ENCODE measurements around the gene LATS2.

Gene LATS2

DNA sequence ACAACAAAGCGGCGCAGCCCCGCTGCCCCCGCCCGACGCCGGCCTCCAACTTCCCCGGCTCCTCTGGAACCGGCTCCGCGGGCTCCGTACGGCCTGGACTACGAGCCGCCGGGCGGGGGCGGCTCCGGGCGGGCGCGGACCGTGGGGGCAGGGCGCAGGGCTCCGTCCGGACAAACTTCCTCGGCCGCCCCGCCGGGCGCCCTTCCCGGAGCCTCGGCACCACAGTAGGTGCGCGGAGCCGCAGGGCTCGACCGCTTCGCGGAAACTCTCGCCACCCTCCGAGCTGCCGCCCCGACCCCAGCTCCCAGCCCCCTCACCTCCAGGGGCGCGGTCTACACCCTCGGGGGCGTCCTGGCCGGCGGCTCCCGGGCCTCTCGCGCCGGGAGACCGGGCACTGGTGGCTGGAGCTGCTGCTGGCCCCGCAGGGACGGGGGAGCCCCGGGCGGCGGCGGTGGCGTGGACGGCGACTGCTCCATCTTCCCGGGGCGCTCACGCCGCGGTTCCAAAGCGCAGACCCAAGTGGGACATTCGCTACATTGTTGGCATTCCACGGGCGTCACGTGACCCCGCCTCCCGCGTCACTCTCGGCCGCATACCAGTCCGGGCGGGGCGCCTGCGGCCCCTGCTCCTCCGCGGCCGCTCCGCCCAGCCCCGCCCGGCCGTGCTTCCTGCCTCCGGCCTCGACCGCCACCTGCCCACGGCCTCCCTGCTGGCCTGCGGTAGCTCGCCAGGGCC lies at the start of gene LATS2:
Gene LATS2 (minus strand): TSS at position 558 of the 735 bp plus-strand sequence. CDS start 15,560 bp downstream, outside the sequence.
- peak; percentile 72 to 83 for DNase-seq

DNA sequence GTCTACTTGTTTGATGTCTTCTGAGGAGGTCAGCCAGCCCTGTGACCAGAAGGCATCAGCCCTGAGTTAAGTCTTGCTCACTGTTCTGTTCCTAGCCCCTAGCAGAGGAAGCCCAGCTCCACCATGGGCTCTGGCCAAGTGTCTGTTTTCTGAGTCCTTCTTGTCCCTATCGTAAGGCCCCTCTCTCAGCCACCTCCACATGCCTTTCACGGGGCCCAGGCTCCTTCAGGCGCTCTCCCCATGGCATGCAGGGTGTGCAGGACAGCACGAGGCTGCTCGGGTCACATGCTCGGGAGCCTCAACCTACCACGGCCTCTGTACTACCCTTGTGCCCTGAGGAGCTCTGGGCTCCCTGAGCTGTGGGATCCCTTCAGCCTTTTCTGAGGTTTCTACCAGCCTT lies 47.8 kb upstream of the LATS2 start:
- no peak for DNase-seq

DNA sequence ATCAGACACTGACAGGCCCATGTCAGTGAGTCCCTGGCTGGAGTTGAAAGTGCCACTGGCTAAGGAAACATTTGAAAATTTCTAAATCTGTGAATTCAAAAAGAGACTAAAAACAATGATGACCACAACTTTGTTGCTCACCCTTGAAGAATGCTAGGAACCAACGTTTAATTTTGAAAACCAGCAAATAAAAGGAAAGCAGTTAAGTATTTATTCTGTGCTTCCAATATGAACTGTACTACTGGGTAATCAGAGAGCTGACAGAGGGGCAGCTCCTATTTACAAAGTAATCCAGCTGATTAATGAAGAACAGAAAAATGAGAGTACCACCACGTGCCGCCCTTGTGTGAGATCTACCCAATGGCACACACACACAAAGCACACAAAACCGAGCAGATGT lies 44.7 kb upstream of the LATS2 start:
- DNase-seq: no peak

DNA sequence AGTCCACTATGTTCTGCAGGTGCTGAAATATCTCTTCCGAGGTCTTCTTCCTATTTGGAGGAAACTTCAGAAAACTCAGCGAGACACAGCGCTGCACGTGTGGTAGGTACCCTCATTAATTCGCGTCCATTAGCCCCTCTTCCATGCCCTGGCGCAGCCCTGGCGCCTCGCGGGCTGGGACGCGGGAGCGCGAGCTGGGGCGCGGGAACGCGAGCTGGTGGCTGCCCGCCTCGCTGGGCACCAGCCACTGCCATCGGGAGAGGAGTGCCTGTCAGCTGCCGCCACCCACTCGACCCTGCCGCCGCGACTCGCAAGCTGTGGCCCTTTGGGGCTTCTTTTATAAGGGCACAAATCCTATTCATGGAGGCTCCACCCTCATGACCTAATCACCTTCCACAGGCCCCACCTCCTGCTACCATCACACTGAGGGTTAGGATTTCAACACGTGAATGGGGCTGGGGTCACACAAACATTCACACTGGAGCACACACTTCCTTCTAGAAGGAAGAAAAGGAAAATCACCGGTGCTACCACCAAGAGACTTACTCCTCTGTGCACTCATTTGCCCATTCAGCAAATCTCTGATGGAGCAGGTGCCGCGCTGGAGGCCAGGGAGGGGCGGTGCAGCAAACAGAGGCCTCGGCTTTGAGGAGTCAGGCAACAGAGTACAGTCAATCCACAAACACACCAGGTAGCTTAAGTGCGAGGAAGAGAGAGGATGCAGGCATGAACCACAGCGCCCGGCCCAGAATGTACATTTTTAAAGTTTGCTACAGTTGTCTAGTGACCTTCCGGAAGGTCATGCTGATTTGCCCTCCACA lies 43.0 kb upstream of the LATS2 start:
- DNase-seq: no peak

DNA sequence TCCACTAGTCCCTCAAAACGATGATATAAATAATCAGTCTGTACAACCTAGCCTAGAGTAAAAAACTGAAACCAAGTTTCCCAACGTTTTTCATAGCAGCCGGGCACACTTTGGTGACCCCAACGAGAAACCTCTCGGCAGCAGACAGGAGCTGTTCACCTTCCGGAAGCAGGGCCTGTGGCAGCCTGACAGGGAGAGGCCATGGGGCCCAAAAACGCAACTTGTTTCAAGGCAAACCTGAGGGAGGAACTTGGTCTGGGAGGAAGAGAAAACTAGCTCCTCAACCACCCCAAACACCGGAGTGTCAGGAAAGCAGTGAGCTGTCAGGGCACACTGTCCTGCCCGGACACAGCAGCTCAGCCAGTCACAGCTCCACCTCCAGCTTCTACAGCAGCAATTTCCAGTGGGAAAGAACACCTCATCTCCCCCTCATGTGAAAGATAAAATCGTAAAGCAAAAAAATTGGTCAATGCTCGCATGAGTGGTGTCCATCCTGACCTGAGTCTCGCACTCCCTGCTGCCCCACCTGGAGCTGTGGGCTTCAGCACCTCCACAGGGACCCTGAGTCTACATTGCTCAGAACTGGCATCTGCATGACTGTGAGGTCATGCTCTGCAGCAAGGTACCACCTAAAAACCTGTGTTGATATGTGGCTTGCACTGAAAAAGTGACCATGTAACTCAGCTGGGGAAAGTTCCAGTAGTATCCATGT lies 40.6 kb upstream of the LATS2 start:
- DNase-seq: no peak

- no peak for DNase-seq
Measured at GRCh38 chr13:21100994-21101757, 39.8 kb upstream of the LATS2 start.

DNA sequence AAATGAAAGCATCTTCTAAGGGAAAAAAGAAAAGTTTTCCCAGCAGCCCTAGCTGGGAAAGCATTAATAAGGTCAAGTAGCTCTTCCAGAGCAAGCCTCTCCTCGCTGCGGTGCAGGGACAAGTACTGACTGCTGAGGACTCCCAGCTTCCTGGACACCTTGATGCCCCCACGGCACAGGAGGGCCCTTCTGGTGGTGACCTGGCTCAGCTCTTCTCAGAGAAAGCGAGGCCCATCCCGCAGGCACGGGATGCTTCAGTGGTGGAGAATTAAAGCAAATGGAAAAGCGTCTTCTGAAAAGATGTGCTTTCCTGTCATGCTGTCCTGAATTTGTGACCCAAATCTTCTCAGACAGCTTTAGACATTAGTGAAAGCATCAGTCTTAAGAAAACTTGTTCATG lies 38.8 kb upstream of the LATS2 start:
- DNase-seq: no peak

DNA sequence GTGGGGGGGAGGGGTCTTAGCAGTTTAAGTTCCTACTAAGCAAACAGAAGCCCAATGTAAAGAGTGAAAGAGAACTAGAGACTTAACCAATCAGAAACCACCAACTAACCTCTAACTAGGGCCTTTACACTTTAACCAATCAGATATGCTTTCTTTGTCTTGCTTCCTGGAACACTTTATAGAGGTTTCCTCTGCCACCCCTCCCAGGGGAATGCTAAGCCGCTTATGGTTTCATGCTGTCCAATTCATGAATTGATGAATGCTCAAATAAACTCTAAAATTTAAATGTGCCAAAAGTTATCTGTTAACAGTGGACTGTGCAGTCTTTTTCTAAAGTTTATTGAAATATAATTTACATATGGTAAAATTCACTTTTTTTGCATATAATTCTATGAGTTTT lies 33.9 kb upstream of the LATS2 start:
- no peak for DNase-seq

DNA sequence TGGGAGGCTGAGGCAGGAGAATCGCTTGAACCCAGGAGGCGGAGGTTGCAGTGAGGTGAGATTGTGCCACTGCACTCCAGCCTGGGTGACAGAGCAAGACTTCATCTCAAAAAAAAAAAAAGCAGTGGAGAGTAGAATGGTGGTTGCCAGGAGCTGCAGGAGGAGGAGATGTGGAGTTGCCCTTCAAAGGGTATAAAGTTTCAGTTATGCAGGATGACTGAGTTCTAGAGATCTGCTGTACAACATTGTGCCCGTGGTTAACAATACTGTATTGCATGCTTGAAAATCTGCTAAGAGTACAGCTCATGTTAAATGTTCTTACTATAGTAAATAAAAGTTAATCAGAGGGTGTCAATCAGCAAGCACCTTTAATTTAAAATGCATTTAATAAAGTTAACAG lies 28.4 kb upstream of the LATS2 start:
- no peak for DNase-seq

GRCh38 chr13:21088534-21088933 lies 27.1 kb upstream of the LATS2 start:
- DNase-seq: no peak

- no peak for DNase-seq
Measured at GRCh38 chr13:21086929-21087328, 25.5 kb upstream of the LATS2 start.

DNA sequence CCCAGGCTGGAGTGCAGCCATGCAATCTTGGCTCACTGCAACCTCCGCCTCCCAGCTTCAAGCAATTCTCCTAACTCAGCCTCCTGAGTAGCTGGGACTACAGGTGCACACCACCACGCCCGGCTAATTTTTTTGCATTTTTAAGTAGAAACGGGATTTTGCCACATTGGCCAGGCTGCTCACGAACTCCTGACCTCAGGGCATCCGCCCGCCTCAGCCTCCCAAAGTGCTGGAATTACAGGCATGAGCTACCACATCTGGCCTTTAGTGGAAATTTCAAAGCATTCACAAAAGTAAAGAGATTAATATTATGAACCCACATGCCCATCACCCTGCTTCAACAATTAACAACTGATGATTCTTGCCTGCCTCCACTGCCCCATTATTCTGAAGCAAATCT lies 20.5 kb upstream of the LATS2 start:
- no peak for DNase-seq

DNA sequence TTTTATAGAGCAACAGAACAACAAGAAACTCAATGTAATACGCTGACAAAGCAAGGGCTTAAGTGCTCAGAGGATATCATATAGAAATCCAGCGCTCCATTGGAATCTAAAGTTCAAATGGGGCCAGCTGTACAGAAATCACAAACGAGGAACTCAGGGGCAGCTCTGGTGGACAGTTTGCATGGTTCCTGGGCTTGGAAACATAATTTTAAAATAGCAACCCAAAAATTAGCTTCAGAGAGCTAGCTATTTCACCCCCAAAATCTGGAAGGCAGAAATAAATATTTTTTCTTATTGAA lies 19.2 kb upstream of the LATS2 start:
- DNase-seq: no peak

DNA sequence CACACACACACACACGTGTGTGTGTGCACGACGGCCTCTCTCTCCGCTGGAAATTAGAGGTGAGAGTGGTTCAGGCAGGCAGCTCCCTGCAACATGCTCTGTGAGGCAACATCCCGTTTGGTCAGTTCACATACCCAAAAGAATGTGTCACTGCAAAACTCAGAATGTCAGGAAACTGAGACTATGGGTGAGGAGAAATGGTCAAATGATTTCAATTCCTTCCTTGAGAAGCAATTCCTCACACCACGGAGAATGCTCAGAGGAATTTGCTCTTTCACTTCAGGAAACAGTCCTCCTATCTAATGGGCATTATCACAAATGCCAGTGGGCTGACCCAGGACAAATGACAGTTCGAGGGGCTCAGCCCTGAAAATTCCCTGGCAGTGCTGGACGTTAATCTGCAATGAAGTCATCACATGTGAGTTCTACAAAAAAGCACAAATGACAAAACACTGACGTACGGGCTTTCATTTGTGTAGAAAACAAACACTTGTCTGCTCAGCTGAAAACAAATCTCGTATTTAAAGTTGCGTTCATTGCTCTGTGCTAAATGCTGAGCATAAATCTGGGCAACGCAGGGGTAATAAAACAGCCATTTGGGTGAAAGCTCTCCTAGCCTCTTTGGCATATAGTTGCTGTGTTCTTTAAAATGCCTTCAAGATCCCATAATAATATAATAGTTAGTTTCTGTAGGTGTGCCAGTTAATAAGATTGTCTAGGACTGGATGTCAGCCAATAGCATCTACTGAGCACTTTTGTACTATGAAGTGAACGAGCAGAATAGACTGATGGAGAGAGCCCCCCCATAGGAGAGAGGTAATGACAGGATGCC lies 18.6 kb upstream of the LATS2 start:
- DNase-seq: no peak

DNA sequence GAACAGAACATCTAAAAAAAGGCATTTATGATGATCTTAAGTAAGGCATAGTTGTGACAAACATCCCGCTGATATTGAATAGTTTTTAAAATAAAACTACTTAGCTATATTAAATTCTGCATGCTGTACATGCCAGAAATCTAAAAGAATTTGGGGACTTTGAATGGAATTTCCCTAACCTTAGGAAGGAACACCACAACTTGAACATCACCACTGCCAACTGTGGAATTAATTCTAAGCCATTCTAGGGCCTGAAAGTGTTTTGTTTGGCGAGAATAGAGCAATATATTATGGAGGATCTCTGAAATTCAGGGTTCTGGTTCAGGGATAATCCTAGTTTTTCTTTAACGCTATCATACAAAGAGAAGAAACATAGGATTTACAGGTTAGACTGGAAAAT lies 17.8 kb upstream of the LATS2 start:
- no peak for DNase-seq

- no peak for DNase-seq
Measured at GRCh38 chr13:21078501-21078900, 17.1 kb upstream of the LATS2 start.

- no peak for DNase-seq
Measured at GRCh38 chr13:21077788-21078353, 16.5 kb upstream of the LATS2 start.

DNA sequence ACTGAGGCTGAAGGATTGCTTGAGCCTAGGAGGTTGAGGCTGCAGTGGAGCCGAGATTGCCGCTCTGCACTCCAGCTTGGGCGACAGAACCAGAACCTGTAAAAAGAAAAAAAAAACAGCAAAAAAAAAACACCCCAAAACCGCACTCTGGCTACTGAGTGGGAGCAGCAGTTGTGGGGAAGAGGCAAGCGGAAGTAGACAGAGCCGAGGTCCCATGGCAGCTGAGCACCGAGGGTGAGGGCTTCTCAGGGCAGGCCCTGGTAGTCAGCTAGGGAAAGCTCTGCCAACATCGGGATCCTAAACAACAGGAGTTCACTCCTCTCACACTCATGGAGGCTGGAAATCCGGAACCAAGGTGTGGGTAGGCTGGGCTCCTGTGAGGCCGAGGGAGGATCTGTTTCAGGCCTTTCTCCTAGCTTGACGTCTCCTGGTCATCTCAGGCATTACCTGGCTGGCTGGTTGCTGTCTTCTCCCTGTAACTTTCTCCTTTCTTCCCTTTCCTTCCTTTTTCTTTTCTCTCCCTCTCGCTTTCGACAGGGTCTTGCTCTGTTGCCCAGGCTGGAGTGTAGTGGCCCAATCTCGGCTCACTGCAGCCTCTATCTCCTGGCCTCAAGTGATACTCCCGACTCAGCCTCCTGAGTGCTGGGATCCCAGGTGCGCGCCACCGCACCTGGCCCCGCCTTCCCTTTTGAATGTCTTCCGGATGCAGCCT lies 15.8 kb upstream of the LATS2 start:
- DNase-seq: no peak

- DNase-seq: no peak
Measured at GRCh38 chr13:21076253-21076652, 14.9 kb upstream of the LATS2 start.

GRCh38 chr13:21075379-21076249 lies 14.2 kb upstream of the LATS2 start:
- DNase-seq: no peak

All from hippocampal formation (tissue), 2 donors.